HG03108 (cell line): ENCODE measurements around the gene SLC28A1.
"Not testable (repeated sequence)": the region's sequence is repeated elsewhere in the genome, so short reads cannot be mapped to it uniquely, and the experiment has no call there.

Source experiments
- ATAC-seq: cut with Tn5 transposase; IDR thresholded peaks from one replicate; pipeline ENCODE4 v1.9.1; 2021; ENCODE audit warnings: moderate library complexity; ENCODE audit not compliant: unreplicated experiment

SLC28A1 gene

GRCh38 chr15:84883916-84884781 is at the start of gene SLC28A1:
SLC28A1 (plus strand) TSS chr15:84884662; CDS start chr15:84887761, 3,099 bp downstream.
- ATAC-seq, result no peak

GRCh38 chr15:84834969-84835368 is 49.5 kb upstream of the SLC28A1 start:
- ATAC-seq, result no peak

- no peak for ATAC-seq
These were observed 48.7 kb upstream of the SLC28A1 start for GRCh38 chr15:84835661-84836337.

- ATAC-seq, result no peak
These were observed 47.6 kb upstream of the SLC28A1 start for GRCh38 chr15:84836844-84837243.

GRCh38 chr15:84839714-84840113 is 44.7 kb upstream of the SLC28A1 start:
- ATAC-seq, result no peak

- ATAC-seq, result no peak
These were observed 44.2 kb upstream of the SLC28A1 start for GRCh38 chr15:84840255-84840654.

GRCh38 chr15:84840741-84841429 is 43.6 kb upstream of the SLC28A1 start:
- no peak for ATAC-seq

- ATAC-seq, result no peak
These were observed 41.7 kb upstream of the SLC28A1 start for GRCh38 chr15:84842781-84843180.

- no peak for ATAC-seq
These were observed 39.5 kb upstream of the SLC28A1 start for GRCh38 chr15:84844964-84845363.

- not testable (repeated sequence) for ATAC-seq
These were observed 38.8 kb upstream of the SLC28A1 start for GRCh38 chr15:84845631-84846030.

GRCh38 chr15:84846269-84846668 is 38.2 kb upstream of the SLC28A1 start:
- ATAC-seq, result no peak

GRCh38 chr15:84847382-84847781 is 37.1 kb upstream of the SLC28A1 start:
- ATAC-seq, result no peak

- ATAC-seq, result no peak
These were observed 32.2 kb upstream of the SLC28A1 start for GRCh38 chr15:84852212-84852611.

- ATAC-seq, result no peak
These were observed 29.3 kb upstream of the SLC28A1 start for GRCh38 chr15:84855136-84855535.

GRCh38 chr15:84855765-84856164 is 28.7 kb upstream of the SLC28A1 start:
- ATAC-seq, result no peak

GRCh38 chr15:84856731-84857417 is 27.6 kb upstream of the SLC28A1 start:
- ATAC-seq, result no peak

GRCh38 chr15:84857418-84858004 is 27.0 kb upstream of the SLC28A1 start:
- no peak for ATAC-seq

GRCh38 chr15:84858231-84858630 is 26.2 kb upstream of the SLC28A1 start:
- no peak for ATAC-seq

- ATAC-seq, result no peak
These were observed 25.3 kb upstream of the SLC28A1 start for GRCh38 chr15:84859144-84859543.

- ATAC-seq, result no peak
These were observed 24.8 kb upstream of the SLC28A1 start for GRCh38 chr15:84859651-84860050.

GRCh38 chr15:84861781-84862180 is 22.7 kb upstream of the SLC28A1 start:
- no peak for ATAC-seq
